HepG2 (cell line): ENCODE measurements around the gene ERCC5. TPM values are rescaled to one million over a fixed set of nuclear protein-coding genes. Genes with fewer than 3 reads are reported as not detected.

Source experiments
- ATF1 ChIP-seq: IDR thresholded peaks from 2 replicates; pipeline ENCODE4 v1.6.1; 2016; ENCODE audit warnings: mild to moderate bottlenecking, control low read depth
- DDIT3 ChIP-seq: sonication (generic); formaldehyde crosslinking; IDR thresholded peaks from 2 replicates; pipeline ENCODE4 v1.4.0; 2020; ENCODE audit warnings: mild to moderate bottlenecking, missing genetic modification reagents
- JUND ChIP-seq: sonication (generic); formaldehyde crosslinking; IDR thresholded peaks from 2 replicates; pipeline ENCODE4 v1.8.0; 2022; ENCODE audit warnings: mild to moderate bottlenecking, missing genetic modification reagents
- MAZ ChIP-seq, 2 experiments: sonication (generic) in 1 of 2; formaldehyde crosslinking in 1 of 2; IDR thresholded peaks; 2 replicates each; pipeline versions ENCODE4 v1.5.0 to v1.6.1; 2012 to 2020; ENCODE audit warnings: low read depth in 2 of 2, mild to moderate bottlenecking in 2 of 2, borderline replicate concordance in 1 of 2, improper control_type of control experiment in 1 of 2, low read length in 1 of 2, missing genetic modification reagents in 1 of 2, moderate library complexity in 1 of 2
- MXD1 ChIP-seq: sonication (generic); formaldehyde crosslinking; IDR thresholded peaks from 2 replicates; pipeline ENCODE4 v1.4.0; 2020; ENCODE audit warnings: mild to moderate bottlenecking, missing genetic modification reagents
- SP5 ChIP-seq: IDR thresholded peaks from 2 replicates; pipeline ENCODE4 v1.6.1; 2016; ENCODE audit warnings: low read depth, borderline replicate concordance
- ZBTB43 ChIP-seq: sonication (generic); formaldehyde crosslinking; conservative IDR thresholded peaks from 2 replicates; pipeline ENCODE4 v1.4.0; 2020; ENCODE audit warnings: missing genetic modification reagents
- ZNF362 ChIP-seq: sonication (generic); formaldehyde crosslinking; IDR thresholded peaks from 2 replicates; pipeline ENCODE4 v1.4.0; 2020; ENCODE audit warnings: missing genetic modification reagents, mild to moderate bottlenecking, borderline replicate concordance
- ZNF512B ChIP-seq: sonication (generic); formaldehyde crosslinking; IDR thresholded peaks from 2 replicates; pipeline ENCODE4 v1.5.1; 2020; ENCODE audit warnings: missing genetic modification reagents, mild to moderate bottlenecking, borderline replicate concordance
- ZNF614 ChIP-seq: IDR thresholded peaks from 2 replicates; pipeline ENCODE4 v1.6.1; 2018; ENCODE audit warnings: missing biosample characterization, missing genetic modification reagents, inconsistent platforms, borderline replicate concordance
- polyA plus RNA-seq, 8 experiments: library from polyadenylated mRNA; depleted of rRNA in 3 of 8; stranded (reverse) in 7 of 8; unstranded in 1 of 8; fragments of >200 nt; fragmentation: Illumina TruSeq in 4 of 8; extraction: Trizol in 4 of 8; gene quantifications; 2 replicates each; pipeline versions ENCODE4 v1.2.1 to v1.2.3, GENCODE V29; 2011 to 2016; ENCODE audit warnings: low read depth in 4 of 8, missing spikeins in 1 of 8, mixed read lengths in 1 of 8; ENCODE audit not compliant: insufficient read depth in 1 of 8
- total RNA-seq, 5 experiments: library from RNA; depleted of rRNA; stranded (reverse); fragments of >200 nt; fragmentation: Illumina TruSeq; extraction: Trizol; gene quantifications; 2 replicates each; pipeline ENCODE4 v1.2.3, GENCODE V29; 2016; ENCODE audit warnings: low read depth in 1 of 5
- TF ChIP-seq, protein P1 (sequence below): sonication (generic); formaldehyde crosslinking; IDR thresholded peaks from 2 replicates; pipeline ENCODE4 v1.4.0; 2020; ENCODE audit warnings: missing genetic modification reagents
- TF ChIP-seq, protein P2 (sequence below): sonication (generic); formaldehyde crosslinking; IDR thresholded peaks from 2 replicates; pipeline ENCODE4 v1.5.0; 2020; ENCODE audit warnings: missing genetic modification reagents
- TF ChIP-seq, protein P3 (sequence below): sonication (generic); formaldehyde crosslinking; IDR thresholded peaks from 2 replicates; pipeline ENCODE4 v1.4.0; 2020; ENCODE audit warnings: missing genetic modification reagents

Gene ERCC5
- total and polyA plus RNA-seq, 2 of the 13 experiments (the other 11 are each of a cell fraction or from before 2014, with no cell fraction given): 12.9 to 35.5 TPM

DNA sequence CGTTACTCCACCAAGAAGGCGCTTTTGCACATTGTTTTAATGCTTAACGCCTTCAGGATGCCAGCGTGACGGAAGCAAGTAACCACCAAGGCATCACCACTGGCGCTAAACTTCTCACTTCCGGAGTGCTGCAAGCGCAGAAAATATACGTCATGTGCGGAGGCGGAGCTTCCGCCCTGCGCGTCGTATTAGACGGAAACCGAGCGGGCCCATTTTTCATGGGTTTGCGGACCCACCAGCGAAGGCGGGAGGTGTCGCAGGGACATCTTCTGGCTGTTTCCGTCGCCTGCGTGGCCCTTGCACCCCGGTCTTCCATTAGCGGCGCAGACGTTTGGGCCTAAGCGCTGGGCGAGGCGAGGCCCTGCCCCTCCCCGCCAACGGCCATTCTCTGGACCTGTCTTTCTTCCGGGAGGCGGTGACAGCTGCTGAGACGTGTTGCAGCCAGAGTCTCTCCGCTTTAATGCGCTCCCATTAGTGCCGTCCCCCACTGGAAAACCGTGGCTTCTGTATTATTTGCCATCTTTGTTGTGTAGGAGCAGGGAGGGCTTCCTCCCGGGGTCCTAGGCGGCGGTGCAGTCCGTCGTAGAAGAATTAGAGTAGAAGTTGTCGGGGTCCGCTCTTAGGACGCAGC is at the start of gene ERCC5 (continued):
- TF ChIP-seq, protein P1, sequence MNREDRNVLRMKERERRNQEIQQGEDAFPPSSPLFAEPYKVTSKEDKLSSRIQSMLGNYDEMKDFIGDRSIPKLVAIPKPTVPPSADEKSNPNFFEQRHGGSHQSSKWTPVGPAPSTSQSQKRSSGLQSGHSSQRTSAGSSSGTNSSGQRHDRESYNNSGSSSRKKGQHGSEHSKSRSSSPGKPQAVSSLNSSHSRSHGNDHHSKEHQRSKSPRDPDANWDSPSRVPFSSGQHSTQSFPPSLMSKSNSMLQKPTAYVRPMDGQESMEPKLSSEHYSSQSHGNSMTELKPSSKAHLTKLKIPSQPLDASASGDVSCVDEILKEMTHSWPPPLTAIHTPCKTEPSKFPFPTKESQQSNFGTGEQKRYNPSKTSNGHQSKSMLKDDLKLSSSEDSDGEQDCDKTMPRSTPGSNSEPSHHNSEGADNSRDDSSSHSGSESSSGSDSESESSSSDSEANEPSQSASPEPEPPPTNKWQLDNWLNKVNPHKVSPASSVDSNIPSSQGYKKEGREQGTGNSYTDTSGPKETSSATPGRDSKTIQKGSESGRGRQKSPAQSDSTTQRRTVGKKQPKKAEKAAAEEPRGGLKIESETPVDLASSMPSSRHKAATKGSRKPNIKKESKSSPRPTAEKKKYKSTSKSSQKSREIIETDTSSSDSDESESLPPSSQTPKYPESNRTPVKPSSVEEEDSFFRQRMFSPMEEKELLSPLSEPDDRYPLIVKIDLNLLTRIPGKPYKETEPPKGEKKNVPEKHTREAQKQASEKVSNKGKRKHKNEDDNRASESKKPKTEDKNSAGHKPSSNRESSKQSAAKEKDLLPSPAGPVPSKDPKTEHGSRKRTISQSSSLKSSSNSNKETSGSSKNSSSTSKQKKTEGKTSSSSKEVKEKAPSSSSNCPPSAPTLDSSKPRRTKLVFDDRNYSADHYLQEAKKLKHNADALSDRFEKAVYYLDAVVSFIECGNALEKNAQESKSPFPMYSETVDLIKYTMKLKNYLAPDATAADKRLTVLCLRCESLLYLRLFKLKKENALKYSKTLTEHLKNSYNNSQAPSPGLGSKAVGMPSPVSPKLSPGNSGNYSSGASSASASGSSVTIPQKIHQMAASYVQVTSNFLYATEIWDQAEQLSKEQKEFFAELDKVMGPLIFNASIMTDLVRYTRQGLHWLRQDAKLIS: no peak
- TF ChIP-seq JUND (CRISPR knock-in tag) (0 out of 2 replicates have a peak, but pooled peaks have one; percentile 57), DDIT3 (CRISPR knock-in tag) (0 out of 2 replicates have a peak, but pooled peaks have one; percentile 43), MAZ (IDR thresholded peaks at IDR 0.05; ENCODE audit: borderline replicate concordance, low read depth, low read length) (no peak), MAZ (CRISPR knock-in tag; IDR thresholded peaks at IDR 0.05; ENCODE audit: low read depth) (peak; percentile 93), ZBTB43 (CRISPR knock-in tag) (peak; percentile 73; the same call in 1 of the 2 replicates), ZNF362 (no peak; the same call in 1 of the 2 replicates), ATF1 (CRISPR knock-in tag) (peak; percentile 99), ZNF512B (no peak), SP5 (CRISPR knock-in tag) (peak; percentile 61; the same call in 1 of the 2 replicates), ZNF614 (CRISPR knock-in tag) (peak; percentile 88; the same call in 1 of the 2 replicates), MXD1 (peak; percentile 73; the same call in 1 of the 2 replicates)
- TF ChIP-seq, protein P2, sequence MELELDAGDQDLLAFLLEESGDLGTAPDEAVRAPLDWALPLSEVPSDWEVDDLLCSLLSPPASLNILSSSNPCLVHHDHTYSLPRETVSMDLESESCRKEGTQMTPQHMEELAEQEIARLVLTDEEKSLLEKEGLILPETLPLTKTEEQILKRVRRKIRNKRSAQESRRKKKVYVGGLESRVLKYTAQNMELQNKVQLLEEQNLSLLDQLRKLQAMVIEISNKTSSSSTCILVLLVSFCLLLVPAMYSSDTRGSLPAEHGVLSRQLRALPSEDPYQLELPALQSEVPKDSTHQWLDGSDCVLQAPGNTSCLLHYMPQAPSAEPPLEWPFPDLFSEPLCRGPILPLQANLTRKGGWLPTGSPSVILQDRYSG (CRISPR knock-in tag): no peak
- TF ChIP-seq, protein P3, sequence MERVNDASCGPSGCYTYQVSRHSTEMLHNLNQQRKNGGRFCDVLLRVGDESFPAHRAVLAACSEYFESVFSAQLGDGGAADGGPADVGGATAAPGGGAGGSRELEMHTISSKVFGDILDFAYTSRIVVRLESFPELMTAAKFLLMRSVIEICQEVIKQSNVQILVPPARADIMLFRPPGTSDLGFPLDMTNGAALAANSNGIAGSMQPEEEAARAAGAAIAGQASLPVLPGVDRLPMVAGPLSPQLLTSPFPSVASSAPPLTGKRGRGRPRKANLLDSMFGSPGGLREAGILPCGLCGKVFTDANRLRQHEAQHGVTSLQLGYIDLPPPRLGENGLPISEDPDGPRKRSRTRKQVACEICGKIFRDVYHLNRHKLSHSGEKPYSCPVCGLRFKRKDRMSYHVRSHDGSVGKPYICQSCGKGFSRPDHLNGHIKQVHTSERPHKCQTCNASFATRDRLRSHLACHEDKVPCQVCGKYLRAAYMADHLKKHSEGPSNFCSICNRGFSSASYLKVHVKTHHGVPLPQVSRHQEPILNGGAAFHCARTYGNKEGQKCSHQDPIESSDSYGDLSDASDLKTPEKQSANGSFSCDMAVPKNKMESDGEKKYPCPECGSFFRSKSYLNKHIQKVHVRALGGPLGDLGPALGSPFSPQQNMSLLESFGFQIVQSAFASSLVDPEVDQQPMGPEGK (CRISPR knock-in tag): peak; percentile 85
